GM19397 (cell line): ENCODE measurements around the gene DNAAF9.

Experiments used
- ATAC-seq: cut with Tn5 transposase; IDR thresholded peaks from one replicate; pipeline ENCODE4 v1.9.1; 2021; ENCODE audit warnings: mild to moderate bottlenecking, moderate library complexity; ENCODE audit not compliant: unreplicated experiment

DNAAF9 gene

DNA sequence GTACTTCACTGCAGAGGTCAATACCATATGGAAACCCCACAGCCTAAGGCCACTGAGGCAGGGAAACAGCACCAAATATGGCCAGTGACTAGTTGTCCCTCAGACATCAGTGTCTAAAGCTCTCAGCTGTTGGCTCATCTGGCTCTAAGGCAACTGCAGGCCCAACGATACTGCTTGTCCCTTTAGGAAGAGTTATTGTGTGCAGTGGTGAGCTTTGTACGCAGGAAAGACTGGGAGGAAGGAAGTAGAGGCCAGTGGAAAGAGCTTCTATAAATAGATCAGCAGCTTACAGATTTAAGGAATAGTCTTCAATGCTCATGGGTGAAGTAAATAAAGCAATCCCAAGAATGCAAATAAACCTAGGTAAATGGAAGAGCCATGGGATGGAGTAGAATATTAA lies 29.3 kb downstream of the DNAAF9 start:
- no peak for ATAC-seq

DNA sequence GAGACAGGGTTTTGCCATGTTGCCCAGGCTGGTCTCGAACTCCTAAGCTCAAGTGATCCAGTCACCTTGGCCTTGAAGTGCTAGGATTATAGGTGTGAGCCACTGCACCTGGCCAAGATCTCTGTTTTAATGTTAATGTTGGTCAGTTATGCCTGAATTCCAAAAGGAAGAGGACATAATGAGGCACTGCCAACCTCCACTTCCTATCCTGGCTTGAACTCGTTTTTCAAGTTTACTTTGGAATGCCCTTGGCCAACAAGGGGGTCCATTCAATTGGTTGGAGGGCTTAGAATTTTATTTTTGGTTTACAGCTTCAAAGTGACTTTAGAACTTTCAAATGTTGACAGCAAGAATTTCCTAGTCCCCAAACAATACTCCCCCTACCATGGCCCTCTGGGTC lies 29.8 kb downstream of the DNAAF9 start:
- ATAC-seq = no peak

GRCh38 chr20:3374296-3374695 lies 33.2 kb downstream of the DNAAF9 start:
- no peak for ATAC-seq

DNA sequence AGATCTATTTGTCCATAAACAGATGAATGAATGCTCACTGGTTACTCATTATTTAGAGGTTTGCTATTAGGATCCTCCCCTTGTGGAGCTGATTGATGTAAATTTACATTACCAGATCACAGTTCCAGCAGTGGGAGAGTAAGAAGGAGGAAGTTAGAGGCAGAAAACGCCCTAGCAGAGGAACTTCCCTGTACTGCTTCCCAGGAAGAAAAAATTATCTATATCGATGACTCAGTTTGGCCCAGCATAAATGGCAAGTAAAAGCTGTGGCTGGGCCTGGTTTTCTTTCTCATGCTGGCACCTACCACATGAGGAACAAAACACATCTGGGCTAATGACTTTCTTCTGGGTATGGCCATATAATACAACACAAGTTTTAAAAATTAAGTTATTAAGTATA lies 35.7 kb downstream of the DNAAF9 start:
- no peak for ATAC-seq

DNA sequence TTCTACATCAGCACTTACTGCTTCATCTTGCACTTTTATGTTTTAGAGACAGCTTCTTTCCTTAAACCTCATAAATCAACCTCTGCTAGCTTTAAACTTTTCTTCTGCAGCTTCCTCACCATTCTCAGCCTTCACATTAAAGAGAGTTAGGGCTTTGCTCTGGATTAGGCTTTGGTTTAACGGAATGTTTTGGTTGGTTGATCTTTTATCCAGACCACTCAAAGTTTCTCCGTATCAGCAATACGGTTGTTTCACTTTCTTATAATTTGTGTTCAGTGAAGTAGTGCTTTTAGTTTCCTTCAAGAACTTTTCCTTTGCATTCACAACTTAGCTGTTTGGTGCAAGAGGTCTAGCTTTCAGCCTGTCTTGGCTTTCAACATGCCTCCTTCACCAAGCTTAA lies 40.4 kb downstream of the DNAAF9 start:
- no peak for ATAC-seq

DNA sequence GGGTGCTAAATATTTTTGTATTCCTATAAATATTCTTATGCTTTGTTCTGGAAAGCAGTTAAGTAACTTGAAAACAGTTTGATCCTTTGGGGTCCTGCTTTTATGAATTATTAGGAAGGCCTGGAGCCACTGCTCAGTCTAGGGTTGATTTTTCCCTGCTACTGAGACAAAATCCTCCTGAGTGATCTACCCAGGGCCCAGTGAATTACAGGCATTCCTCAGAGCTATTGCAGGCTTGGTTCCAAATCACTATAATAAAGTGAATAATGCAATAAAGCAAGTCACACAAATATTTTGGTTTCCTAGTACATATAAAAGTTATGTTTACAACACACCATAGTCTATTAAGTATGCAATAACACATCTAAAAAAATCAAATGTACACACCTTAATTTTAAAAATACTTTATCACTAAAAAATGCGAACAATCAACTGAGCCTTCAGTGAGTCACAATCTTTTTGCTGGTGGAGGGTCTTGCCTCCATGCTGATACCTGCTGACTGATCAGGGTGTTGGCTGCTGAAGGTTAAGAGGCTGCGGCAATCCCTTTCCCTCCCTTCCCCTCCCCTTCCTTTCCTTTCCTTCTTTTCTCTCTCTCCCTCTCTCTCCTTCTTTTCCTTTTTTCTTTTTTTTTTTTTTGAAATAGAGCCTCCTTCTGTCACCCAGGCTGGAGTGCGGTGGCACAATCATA lies 43.0 kb downstream of the DNAAF9 start:
- ATAC-seq = no peak

- no peak for ATAC-seq
Observed at GRCh38 chr20:3360752-3361151, 46.7 kb downstream of the DNAAF9 start.

DNA sequence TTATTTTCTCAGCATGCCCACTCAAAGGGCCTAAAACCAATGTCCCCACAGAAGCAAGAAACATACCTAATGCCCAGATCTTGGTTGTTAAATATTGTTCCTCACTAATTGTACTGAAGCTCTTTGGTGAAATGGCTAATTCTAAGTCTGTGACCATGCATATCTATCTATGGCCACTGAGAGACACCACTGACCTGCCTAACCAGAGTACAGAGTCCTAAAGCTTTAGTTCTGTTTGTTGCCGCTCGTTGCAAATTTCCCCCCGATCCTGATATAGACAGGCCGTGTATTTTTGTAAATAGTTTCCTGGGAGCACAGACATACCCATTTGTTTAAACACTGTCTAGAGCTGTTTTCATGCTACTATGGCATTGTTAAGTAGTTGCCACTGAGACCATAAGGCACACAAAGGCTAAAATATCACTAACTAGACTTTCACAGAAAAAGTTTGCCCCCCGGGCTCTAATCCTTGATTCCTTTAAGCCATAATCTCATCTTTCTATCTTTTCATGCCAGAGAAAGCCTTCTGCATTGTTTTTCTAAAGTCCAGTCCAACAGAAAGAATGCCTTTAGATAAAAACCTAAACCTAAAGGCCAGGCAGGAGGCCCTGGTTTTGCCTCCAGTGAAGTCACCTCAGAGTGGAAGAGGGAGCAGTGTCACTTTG lies 48.7 kb downstream of the DNAAF9 start:
- ATAC-seq = no peak
